A549 (cell line): Measurements from ENCODE around the gene PBRM1.

Source experiments
- CEBPB ChIP-seq, 2 experiments: fragments of >200 bp in 1 of 2; sonication (Bioruptor Twin) in 1 of 2; formaldehyde crosslinking in 1 of 2; IDR thresholded peaks; 2 replicates each; pipeline ENCODE4 v1.6.1; 2012 to 2016
- CTCF ChIP-seq: fragments of >200 bp; sonication (Bioruptor Twin); formaldehyde crosslinking; IDR thresholded peaks from 3 replicates; pipeline ENCODE4 v1.5.1; 2016
- ELK1 ChIP-seq: fragments of 150-350 bp; IDR thresholded peaks from 2 replicates; pipeline ENCODE4 v1.6.1; 2014; ENCODE audit warnings: low read depth, mild to moderate bottlenecking, low read length
- ESRRA ChIP-seq: fragments of 150-350 bp; IDR thresholded peaks from 2 replicates; pipeline ENCODE4 v1.6.1; 2014; ENCODE audit warnings: mild to moderate bottlenecking, low read length, borderline replicate concordance
- HDAC2 ChIP-seq: fragments of 200-600 bp; sonication (generic); IDR thresholded peaks from 2 replicates; pipeline ENCODE4 v1.6.1; 2016
- JUN ChIP-seq, 2 experiments: fragments of >200 bp; sonication (Bioruptor Twin); formaldehyde crosslinking; IDR thresholded peaks; 2 replicates in 1 of 2; 3 replicates in 1 of 2; pipeline ENCODE4 v1.6.1; 2016 to 2017
- PHF8 ChIP-seq: fragments of 200-600 bp; sonication (generic); IDR thresholded peaks from 2 replicates; pipeline ENCODE4 v1.6.1; 2016; ENCODE audit warnings: low read depth, mild to moderate bottlenecking, antibody characterized with exemption, moderate library complexity, borderline replicate concordance
- POLR2A ChIP-seq: IDR thresholded peaks from 2 replicates; pipeline ENCODE4 v1.6.1; 2012; ENCODE audit warnings: mild to moderate bottlenecking, low read length
- REST ChIP-seq: fragments of 200-600 bp; sonication (generic); IDR thresholded peaks from 2 replicates; pipeline ENCODE4 v1.6.1; 2016; ENCODE audit warnings: antibody characterized with exemption, mild to moderate bottlenecking, moderate library complexity
- SMC3 ChIP-seq: fragments of >200 bp; sonication (Bioruptor Twin); formaldehyde crosslinking; IDR thresholded peaks from 3 replicates; pipeline ENCODE4 v1.6.1; 2018; ENCODE audit warnings: inconsistent platforms
- SREBF2 ChIP-seq: fragments of 450-650 bp; IDR thresholded peaks from 2 replicates; pipeline ENCODE4 v1.6.1; 2014; ENCODE audit warnings: mild to moderate bottlenecking, moderate library complexity
- TP53 ChIP-seq: fragments of 250-450 bp; sonication (Bioruptor Pico); IDR thresholded peaks from 2 replicates; pipeline ENCODE4 v1.5.0; 2021; ENCODE audit warnings: mild to moderate bottlenecking, moderate library complexity
- USF2 ChIP-seq: fragments of 450-650 bp; IDR thresholded peaks from 2 replicates; pipeline ENCODE4 v1.6.1; 2014; ENCODE audit warnings: antibody characterized with exemption

GRCh38 chr3:52501046-52501445 is 184.7 kb downstream of the PBRM1 start:
- no peak for TF ChIP-seq CTCF
- TF ChIP-seq HDAC2 = no peak
- TF ChIP-seq TP53 (CRISPR knock-in tag) = no peak
- TF ChIP-seq POLR2A = no peak
- TF ChIP-seq REST = no peak
- TF ChIP-seq SREBF2 = no peak
- no peak for TF ChIP-seq ESRRA
- TF ChIP-seq CEBPB (IDR thresholded peaks at IDR 0.05) = no peak
- no peak for TF ChIP-seq PHF8
- TF ChIP-seq SMC3 = no peak
- no peak for TF ChIP-seq ELK1
- no peak for TF ChIP-seq USF2
- no peak for TF ChIP-seq JUN (IDR thresholded peaks at IDR 0.05)
